Endothelial cell of umbilical vein (primary cell): ENCODE results near the gene CALHM6. TPM values are rescaled to one million over a fixed set of nuclear protein-coding genes. Genes with fewer than 3 reads are reported as not detected.

Experiments used
- BruUV-seq: library from RNA; stranded (reverse); fragments of 400-500 nt; replicated peaks from 2 replicates; lab custom pipeline; 2021; lab: Mats Ljungman, UMichigan
- CTCF ChIA-PET: fragments of 300-600, 350-600 bp; sonication (Branson Sonifier 250); formaldehyde crosslinking; loops from one replicate; lab custom pipeline; 2021; ENCODE audit warnings: antibody characterized with exemption, inconsistent platforms; lab: Charles Lee
- POLR2A ChIA-PET: fragments of 300-600, 350-600 bp; sonication (Branson Sonifier 250); formaldehyde crosslinking; loops from one replicate; lab custom pipeline; 2021; ENCODE audit warnings: antibody characterized with exemption, inconsistent platforms; lab: Charles Lee
- DNase-seq: peaks from one replicate; pipeline ENCODE4 v3.0.0-alpha.2; 2011; ENCODE audit warnings: low read depth, low spot score
- FAIRE-seq: peaks from 2 replicates; lab custom pipeline; 2011; peaks lifted over from hg19 to GRCh38; lab: Jason Lieb, UNC
- H2AFZ ChIP-seq: 2 replicates; pipeline ENCODE4 v1.6.0; 2012; ENCODE audit warnings: low read depth, low read length, control low read depth, inconsistent platforms
- H3K27ac ChIP-seq: 2 replicates; pipeline ENCODE4 v1.5.1; 2011; ENCODE audit warnings: low read depth, mild to moderate bottlenecking, control low read depth, low read length, moderate library complexity; ENCODE audit not compliant: insufficient read depth
- H3K27me3 ChIP-seq, 2 experiments: 2 replicates each; pipeline versions ENCODE4 v1.6.0 to v1.6.1; 2011; ENCODE audit warnings: low read length in 2 of 2, mixed read lengths in 1 of 2; ENCODE audit not compliant: control insufficient read depth in 2 of 2, insufficient read depth in 2 of 2
- H3K36me3 ChIP-seq, 2 experiments: 2 replicates in 1 of 2; 3 replicates in 1 of 2; pipeline ENCODE4 v1.5.1; 2011; ENCODE audit warnings: low read length in 2 of 2, mild to moderate bottlenecking in 1 of 2, moderate library complexity in 1 of 2; ENCODE audit not compliant: control insufficient read depth in 2 of 2, insufficient read depth in 2 of 2; ENCODE audit errors: extremely low read depth in 1 of 2
- H3K4me1 ChIP-seq: 3 replicates; pipeline ENCODE4 v1.5.1; 2011; ENCODE audit warnings: mild to moderate bottlenecking, low read length; ENCODE audit not compliant: control insufficient read depth, insufficient read depth; ENCODE audit errors: extremely low read depth
- H3K4me2 ChIP-seq: 2 replicates; pipeline ENCODE4 v1.6.1; 2011; ENCODE audit warnings: low read length, control low read depth, mixed read lengths; ENCODE audit not compliant: insufficient read depth
- H3K4me3 ChIP-seq, 3 experiments: fragments of 200-600 bp in 1 of 3; sonication (generic), shearing (Covaris generic) in 1 of 3; replicated peaks in 1 of 3; 2 replicates each; pipeline ENCODE4 v1.5.1; 2011 to 2016; ENCODE audit warnings: control low read depth in 3 of 3, low read length in 3 of 3, mild to moderate bottlenecking in 2 of 3, inconsistent platforms in 1 of 3, low read depth in 1 of 3, moderate library complexity in 1 of 3; ENCODE audit not compliant: insufficient read depth in 1 of 3
- H3K79me2 ChIP-seq: 2 replicates; pipeline ENCODE4 v1.6.0; 2012; ENCODE audit warnings: low read length, inconsistent platforms; ENCODE audit not compliant: control insufficient read depth, insufficient read depth
- H3K9ac ChIP-seq: replicated peaks from 2 replicates; pipeline ENCODE3; 2011; ENCODE audit warnings: low read length, control low read depth; ENCODE audit not compliant: insufficient read depth; ENCODE audit errors: extremely low read depth
- H3K9me1 ChIP-seq: replicated peaks from 3 replicates; pipeline ENCODE4 v1.6.0; 2011; ENCODE audit warnings: mild to moderate bottlenecking, low read length; ENCODE audit not compliant: control insufficient read depth, insufficient read depth; ENCODE audit errors: extremely low read depth
- H3K9me3 ChIP-seq: replicated peaks from 2 replicates; pipeline ENCODE4 v1.5.1; 2012; ENCODE audit warnings: low read length, inconsistent platforms; ENCODE audit not compliant: control insufficient read depth, insufficient read depth
- H4K20me1 ChIP-seq: replicated peaks from 2 replicates; pipeline ENCODE3; 2011; ENCODE audit warnings: mild to moderate bottlenecking, low read length; ENCODE audit not compliant: control insufficient read depth, insufficient read depth; ENCODE audit errors: extremely low read depth
- POLR2AphosphoS5 ChIP-seq: IDR thresholded peaks from 2 replicates; pipeline ENCODE4 v1.6.1; 2012; ENCODE audit warnings: low read depth, mild to moderate bottlenecking, control low read depth, low read length, moderate library complexity; ENCODE audit not compliant: insufficient read depth
- dilution Hi-C: fragments of 300-500 bp; cut with MboI; formaldehyde crosslinking; loops from one replicate; pipeline ENCODE4 v1.15.0; 2019; ENCODE audit warnings: low sequenced_read_pairs; ENCODE audit not compliant: extremely low pct_ligation_motif_present
- intact Hi-C: fragments of 100-400 bp; cut with micrococcal nuclease; formaldehyde crosslinking; loops from one replicate; pipeline ENCODE4 v1.10.0; 2022
- polyA plus RNA-seq, 4 experiments: library from polyadenylated mRNA; depleted of rRNA in 3 of 4; stranded (reverse) in 3 of 4; unstranded in 1 of 4; fragments of >200 nt; gene quantifications; 2 replicates each; pipeline versions ENCODE4 v1.2.1 to v1.2.3, GENCODE V29; 2011 to 2012; ENCODE audit warnings: missing spikeins in 1 of 4
- total RNA-seq: library from RNA; stranded (reverse); gene quantifications from 2 replicates; pipeline ENCODE4 v1.2.3, GENCODE V29; 2021
- TF ChIP-seq, protein P1 (sequence below), 2 donors: IDR thresholded peaks; 1 replicate in 1 of 2; 2 replicates in 1 of 2; pipeline ENCODE4 v1.5.1; 2011; ENCODE audit warnings: low read length in 2 of 2, mild to moderate bottlenecking in 2 of 2, moderate library complexity in 2 of 2, control low read depth in 1 of 2, inconsistent platforms in 1 of 2, low read depth in 1 of 2; ENCODE audit not compliant: insufficient read depth in 1 of 2; ENCODE audit errors: extremely low read depth in 1 of 2
- TF ChIP-seq, protein P2 (sequence below): IDR thresholded peaks from 2 replicates; pipeline ENCODE4 v1.6.1; 2011; ENCODE audit not compliant: insufficient read depth, insufficient read length

The CALHM6 gene
- total and polyA plus RNA-seq, 2 donors (not counting 3 experiments of a cell fraction or from before 2014, with no cell fraction given) = 0.08 TPM; not detected in 1

DNA sequence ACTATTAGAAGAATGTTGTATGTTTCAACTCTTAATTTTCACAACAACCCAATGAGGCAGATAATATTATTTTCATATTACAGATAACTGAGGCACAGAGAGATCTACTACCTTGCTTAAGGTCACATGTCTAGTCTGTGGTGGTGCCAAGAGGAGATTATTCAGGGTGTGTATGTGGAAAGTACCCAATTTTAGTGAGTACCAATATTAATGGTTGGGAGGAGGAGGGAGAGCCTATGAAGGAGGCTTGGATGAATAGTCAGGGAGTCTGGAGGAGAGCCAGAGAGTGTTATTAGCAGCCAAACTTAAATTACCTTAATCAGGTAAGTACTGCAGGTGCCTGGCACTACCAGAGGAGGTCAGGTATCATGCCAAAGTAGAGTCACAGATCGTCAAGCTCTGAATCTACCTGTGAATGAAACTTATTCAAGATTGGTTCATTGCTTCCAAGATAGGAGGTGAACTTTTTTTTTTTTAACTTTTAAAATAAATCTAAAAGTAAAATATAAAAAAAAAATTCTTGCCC is 10.9 kb upstream of the CALHM6 start:
- DNase-seq (no peak), FAIRE-seq (no peak)
- H3K27me3 ChIP-seq = no peaks in the 10 kb centered on the region
- peaks cover 3% of the 10 kb centered on the region for H3K4me1 ChIP-seq
- TF ChIP-seq, protein P1, sequence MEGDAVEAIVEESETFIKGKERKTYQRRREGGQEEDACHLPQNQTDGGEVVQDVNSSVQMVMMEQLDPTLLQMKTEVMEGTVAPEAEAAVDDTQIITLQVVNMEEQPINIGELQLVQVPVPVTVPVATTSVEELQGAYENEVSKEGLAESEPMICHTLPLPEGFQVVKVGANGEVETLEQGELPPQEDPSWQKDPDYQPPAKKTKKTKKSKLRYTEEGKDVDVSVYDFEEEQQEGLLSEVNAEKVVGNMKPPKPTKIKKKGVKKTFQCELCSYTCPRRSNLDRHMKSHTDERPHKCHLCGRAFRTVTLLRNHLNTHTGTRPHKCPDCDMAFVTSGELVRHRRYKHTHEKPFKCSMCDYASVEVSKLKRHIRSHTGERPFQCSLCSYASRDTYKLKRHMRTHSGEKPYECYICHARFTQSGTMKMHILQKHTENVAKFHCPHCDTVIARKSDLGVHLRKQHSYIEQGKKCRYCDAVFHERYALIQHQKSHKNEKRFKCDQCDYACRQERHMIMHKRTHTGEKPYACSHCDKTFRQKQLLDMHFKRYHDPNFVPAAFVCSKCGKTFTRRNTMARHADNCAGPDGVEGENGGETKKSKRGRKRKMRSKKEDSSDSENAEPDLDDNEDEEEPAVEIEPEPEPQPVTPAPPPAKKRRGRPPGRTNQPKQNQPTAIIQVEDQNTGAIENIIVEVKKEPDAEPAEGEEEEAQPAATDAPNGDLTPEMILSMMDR (IDR thresholded peaks at IDR 0.05; ENCODE audit: extremely low read depth in 1 of 2, insufficient read depth in 1 of 2, low read depth in 1 of 2, low read length in 2 of 2) = no peak
- no peak for TF ChIP-seq POLR2AphosphoS5
- TF ChIP-seq, protein P2, sequence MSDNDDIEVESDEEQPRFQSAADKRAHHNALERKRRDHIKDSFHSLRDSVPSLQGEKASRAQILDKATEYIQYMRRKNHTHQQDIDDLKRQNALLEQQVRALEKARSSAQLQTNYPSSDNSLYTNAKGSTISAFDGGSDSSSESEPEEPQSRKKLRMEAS = no peak
- POLR2A ChIA-PET = no interaction called here
- H3K9me3 ChIP-seq = no peaks in the 10 kb centered on the region
- no peak overlapping the region for H3K27ac ChIP-seq
- dilution Hi-C loops = no loop called here
- CTCF ChIA-PET = interaction anchor here (1.1 kb wide), 1 partner anchor 181 kb away, joined by 3 read pairs; no protein-coding TSS in a partner anchor
- H3K9ac ChIP-seq = no peak overlapping the region
- H3K4me2 ChIP-seq = no peak overlapping the region
- H3K79me2 ChIP-seq = no peaks in the 10 kb centered on the region
- no peaks in the 10 kb centered on the region for H3K9me1 ChIP-seq
- no TSS peak for BruUV-seq
- H4K20me1 ChIP-seq = no peaks in the 10 kb centered on the region
- no peak overlapping the region for H2AFZ ChIP-seq
- intact Hi-C loops = no loop called here
- no peak overlapping the region for H3K4me3 ChIP-seq
- no peaks in the 10 kb centered on the region for H3K36me3 ChIP-seq
